HepG2 (cell line): ENCODE results near the gene ANKRD13C. TPM values are rescaled to one million over a fixed set of nuclear protein-coding genes. Genes with fewer than 3 reads are reported as not detected.

Source experiments
- ATAC-seq: fragments of 200-7000 bp; cut with Tn5 transposase; 3 replicates; pipeline ENCODE4 v1.9.1; 2020; ENCODE audit warnings: mild to moderate bottlenecking, moderate library complexity
- BruUV-seq: library from RNA; stranded (reverse); fragments of 400-500 nt; replicated peaks from 2 replicates; lab custom pipeline; 2021; lab: Mats Ljungman, UMichigan
- CTCF ChIA-PET: fragments of 300-600 bp; formaldehyde crosslinking; extraction: SDS; loops from one replicate; lab custom pipeline; 2021; ENCODE audit warnings: low total read pairs, inconsistent platforms, low intra/inter-chr PET ratio; lab: Yijun Ruan, JAX
- POLR2A ChIA-PET: fragments of 350-600 bp; sonication (Branson Sonifier 250); formaldehyde crosslinking; loops from one replicate; lab custom pipeline; 2020; ENCODE audit warnings: antibody characterized with exemption, inconsistent platforms; lab: Yijun Ruan, JAX
- DNase-seq: peaks from one replicate; pipeline ENCODE4 v3.0.0-alpha.2; 2015; ENCODE audit warnings: low spot score
- FAIRE-seq: peaks from 3 replicates; lab custom pipeline; 2011; peaks lifted over from hg19 to GRCh38; lab: Jason Lieb, UNC
- H2AFZ ChIP-seq: one replicate; pipeline ENCODE4 v1.6.1; 2011; ENCODE audit warnings: low read length, inconsistent platforms
- H3K27ac ChIP-seq: fragments of 300-600 bp; 3 replicates; pipeline ENCODE4 v1.8.0; 2011; ENCODE audit warnings: mixed run types, mild to moderate bottlenecking, mixed read lengths, low read length, inconsistent platforms; ENCODE audit not compliant: insufficient read depth; ENCODE audit errors: extremely low read length
- H3K27me3 ChIP-seq, 2 experiments: fragments of 200-600 bp in 1 of 2; 2 replicates in 1 of 2; 3 replicates in 1 of 2; pipeline versions ENCODE4 v1.6.0 to v1.8.0; 2011; ENCODE audit warnings: low read length in 2 of 2, mild to moderate bottlenecking in 2 of 2, moderate library complexity in 2 of 2, inconsistent platforms in 1 of 2; ENCODE audit not compliant: insufficient read depth in 2 of 2, control insufficient read depth in 1 of 2
- H3K36me3 ChIP-seq, 2 experiments: fragments of 200-600 bp in 1 of 2; replicated peaks in 1 of 2; 2 replicates in 1 of 2; 3 replicates in 1 of 2; pipeline versions ENCODE4 v1.5.1 to v1.8.0; 2011; ENCODE audit warnings: low read length in 2 of 2, inconsistent platforms in 1 of 2; ENCODE audit not compliant: insufficient read depth in 2 of 2, control insufficient read depth in 1 of 2
- H3K4me1 ChIP-seq: 2 replicates; pipeline ENCODE4 v1.5.1; 2012; ENCODE audit warnings: low read length, inconsistent platforms; ENCODE audit not compliant: insufficient read depth
- H3K4me2 ChIP-seq: 2 replicates; pipeline ENCODE4 v1.6.0; 2011; ENCODE audit warnings: low read depth, low read length, inconsistent platforms
- H3K4me3 ChIP-seq, 3 experiments: fragments of 200-600 bp in 1 of 3; sonication (generic), shearing (Covaris generic) in 1 of 3; replicated peaks in 1 of 3; 2 replicates each; pipeline ENCODE4 v1.5.1; 2011 to 2016; ENCODE audit warnings: low read length in 3 of 3, inconsistent platforms in 2 of 3, low read depth in 2 of 3, mild to moderate bottlenecking in 2 of 3, control low read depth in 1 of 3, mixed read lengths in 1 of 3; ENCODE audit not compliant: insufficient read depth in 1 of 3
- H3K79me2 ChIP-seq: one replicate; pipeline ENCODE4 v1.6.1; 2011; ENCODE audit warnings: low read length, inconsistent platforms; ENCODE audit not compliant: insufficient read depth
- H3K9ac ChIP-seq: 2 replicates; pipeline ENCODE4 v1.6.0; 2011; ENCODE audit warnings: mild to moderate bottlenecking, low read depth, low read length, inconsistent platforms; ENCODE audit not compliant: insufficient read depth
- H3K9me3 ChIP-seq: 2 replicates; pipeline ENCODE4 v1.5.1; 2012; ENCODE audit warnings: mild to moderate bottlenecking, low read length
- H4K20me1 ChIP-seq: 2 replicates; pipeline ENCODE4 v1.6.0; 2011; ENCODE audit warnings: inconsistent platforms, mild to moderate bottlenecking, low read length, moderate library complexity; ENCODE audit not compliant: insufficient read depth
- BRD4 ChIP-seq: sonication (generic); formaldehyde crosslinking; IDR thresholded peaks from 2 replicates; pipeline ENCODE4 v1.4.0; 2020; ENCODE audit warnings: missing genetic modification reagents
- FIP1L1 ChIP-seq: fragments of 200-400 bp; formaldehyde crosslinking; IDR thresholded peaks from 2 replicates; pipeline ENCODE4 v1.6.1; 2018; ENCODE audit warnings: low read depth, mild to moderate bottlenecking, low read length, moderate library complexity, borderline replicate concordance; ENCODE audit not compliant: insufficient read depth
- GPN1 ChIP-seq: sonication (generic); formaldehyde crosslinking; IDR thresholded peaks from 2 replicates; pipeline ENCODE4 v1.5.1; 2020; ENCODE audit warnings: missing genetic modification reagents, borderline replicate concordance
- HNRNPUL1 ChIP-seq: fragments of 200-400 bp; formaldehyde crosslinking; IDR thresholded peaks from 2 replicates; pipeline ENCODE4 v1.6.1; 2017; ENCODE audit warnings: low read depth, mild to moderate bottlenecking, low read length, moderate library complexity
- ZFAT ChIP-seq: sonication (generic); formaldehyde crosslinking; conservative IDR thresholded peaks from 2 replicates; pipeline ENCODE4 v1.8.1; 2023; ENCODE audit warnings: missing genetic modification reagents, inconsistent platforms
- ZNF10 ChIP-seq: sonication (generic); formaldehyde crosslinking; IDR thresholded peaks from 2 replicates; pipeline ENCODE4 v1.4.0; 2020; ENCODE audit warnings: mild to moderate bottlenecking, low read depth, missing genetic modification reagents, borderline replicate concordance
- ZNF224 ChIP-seq: sonication (generic); formaldehyde crosslinking; IDR thresholded peaks from 2 replicates; pipeline ENCODE4 v1.5.0; 2020; ENCODE audit warnings: mild to moderate bottlenecking, missing genetic modification reagents
- ZNF232 ChIP-seq: sonication (generic); formaldehyde crosslinking; IDR thresholded peaks from 2 replicates; pipeline ENCODE4 v1.4.0; 2020; ENCODE audit warnings: missing genetic modification reagents, borderline replicate concordance
- ZNF367 ChIP-seq: sonication (generic); formaldehyde crosslinking; IDR thresholded peaks from 2 replicates; pipeline ENCODE4 v1.4.0; 2020; ENCODE audit warnings: missing genetic modification reagents, borderline replicate concordance
- ZNF781 ChIP-seq: sonication (generic); formaldehyde crosslinking; IDR thresholded peaks from 2 replicates; pipeline ENCODE4 v1.5.1; 2020; ENCODE audit warnings: borderline replicate concordance, mild to moderate bottlenecking, missing genetic modification reagents; ENCODE audit errors: not compliant biosample characterization
- WGBS: methylation state at CpG from one replicate; pipeline ENCODE4 v1.1.6; 2017; ENCODE audit warnings: low lambda C conversion rate; 5-methylcytosine and 5-hydroxymethylcytosine counted together
- in situ Hi-C: cut with HindIII; loops from 2 replicates; pipeline ENCODE4 v1.10.0; 2017; ENCODE audit warnings: low pct_unique_long_range_greater_than_20kb; ENCODE audit not compliant: extremely low pct_ligation_motif_present
- intact Hi-C: fragments of 100-400 bp; cut with micrococcal nuclease; formaldehyde crosslinking; loops from one replicate; pipeline ENCODE4 v1.10.0; 2022; ENCODE audit not compliant: unreplicated experiment
- polyA plus RNA-seq, 8 experiments: library from polyadenylated mRNA; depleted of rRNA in 3 of 8; stranded (reverse) in 7 of 8; unstranded in 1 of 8; fragments of >200 nt; fragmentation: Illumina TruSeq in 4 of 8; extraction: Trizol in 4 of 8; gene quantifications; 2 replicates each; pipeline versions ENCODE4 v1.2.1 to v1.2.3, GENCODE V29; 2011 to 2016; ENCODE audit warnings: low read depth in 4 of 8, missing spikeins in 1 of 8, mixed read lengths in 1 of 8; ENCODE audit not compliant: insufficient read depth in 1 of 8
- total RNA-seq, 5 experiments: library from RNA; depleted of rRNA; stranded (reverse); fragments of >200 nt; fragmentation: Illumina TruSeq; extraction: Trizol; gene quantifications; 2 replicates each; pipeline ENCODE4 v1.2.3, GENCODE V29; 2016; ENCODE audit warnings: low read depth in 1 of 5
- TF ChIP-seq, protein P1 (sequence below): IDR thresholded peaks from 2 replicates; pipeline ENCODE4 v1.6.1; 2016; ENCODE audit warnings: missing compliant biosample characterization, missing genetic modification reagents, borderline replicate concordance
- TF ChIP-seq, protein P2 (sequence below): sonication (generic); formaldehyde crosslinking; IDR thresholded peaks from 2 replicates; pipeline ENCODE4 v1.9.0; 2021; ENCODE audit warnings: missing genetic modification reagents, borderline replicate concordance
- TF ChIP-seq, protein P3 (sequence below): sonication (generic); formaldehyde crosslinking; IDR thresholded peaks from 2 replicates; pipeline ENCODE4 v1.5.1; 2020; ENCODE audit warnings: mild to moderate bottlenecking, missing genetic modification reagents, borderline replicate concordance

Gene ANKRD13C
- total and polyA plus RNA-seq, 2 of the 13 experiments (the other 11 are each of a cell fraction or from before 2014, with no cell fraction given): 6.2 to 17.6 TPM

DNA sequence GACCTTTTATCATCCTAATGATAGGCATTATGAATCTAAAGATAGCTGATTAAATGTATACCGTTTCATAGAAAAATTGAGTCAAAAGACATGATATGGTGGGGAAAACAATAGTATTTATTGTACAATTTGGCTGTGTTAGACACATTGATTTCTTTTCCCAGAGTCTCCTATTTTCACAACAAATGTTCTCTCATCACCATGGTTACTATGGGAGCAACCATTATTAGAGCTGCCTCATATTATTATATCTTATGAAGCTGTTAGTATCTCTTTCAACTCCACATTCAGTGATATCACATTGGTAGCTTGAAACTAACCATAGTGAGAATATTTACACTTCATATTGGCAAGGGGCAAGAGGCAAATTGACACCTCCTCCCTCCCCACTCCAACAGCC, 45.8 kb upstream of the ANKRD13C start:
- WGBS: 0% methylated on average over 1 of the region's 1 CpG
- no peaks in the 10 kb centered on the region for H3K79me2 ChIP-seq
- H3K4me2 ChIP-seq: no peak overlapping the region
- CTCF ChIA-PET: no interaction called here
- intact Hi-C loops: no loop called here
- no peak overlapping the region for H3K9ac ChIP-seq
- FAIRE-seq: no peak
- H4K20me1 ChIP-seq: no peaks in the 10 kb centered on the region
- DNase-seq: no peak
- POLR2A ChIA-PET: interaction anchor here (1.3 kb wide), 1 partner anchor 46 kb away, joined by 3 read pairs; the partner anchor contains the start of gene ANKRD13C
- H2AFZ ChIP-seq: no peak overlapping the region
- no peak overlapping the region for H3K27ac ChIP-seq
- H3K9me3 ChIP-seq: no peaks in the 10 kb centered on the region
- H3K27me3 ChIP-seq: peaks cover 0 to 9% of the 10 kb centered on the region in 2 experiments; a peak in 2 of 5 replicates
- TF ChIP-seq ZNF367 (CRISPR knock-in tag) (no peak), HNRNPUL1 (no peak), ZNF232 (CRISPR knock-in tag) (no peak), ZNF781 (CRISPR knock-in tag) (no peak), BRD4 (CRISPR knock-in tag) (no peak)
- TF ChIP-seq, protein P1, sequence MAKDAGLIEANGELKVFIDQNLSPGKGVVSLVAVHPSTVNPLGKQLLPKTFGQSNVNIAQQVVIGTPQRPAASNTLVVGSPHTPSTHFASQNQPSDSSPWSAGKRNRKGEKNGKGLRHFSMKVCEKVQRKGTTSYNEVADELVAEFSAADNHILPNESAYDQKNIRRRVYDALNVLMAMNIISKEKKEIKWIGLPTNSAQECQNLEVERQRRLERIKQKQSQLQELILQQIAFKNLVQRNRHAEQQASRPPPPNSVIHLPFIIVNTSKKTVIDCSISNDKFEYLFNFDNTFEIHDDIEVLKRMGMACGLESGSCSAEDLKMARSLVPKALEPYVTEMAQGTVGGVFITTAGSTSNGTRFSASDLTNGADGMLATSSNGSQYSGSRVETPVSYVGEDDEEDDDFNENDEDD (CRISPR knock-in tag): no peak
- no peak for ATAC-seq
- in situ Hi-C loops: no loop called here
- H3K4me1 ChIP-seq: no peaks in the 10 kb centered on the region
- no TSS peak for BruUV-seq
- H3K4me3 ChIP-seq: no peak overlapping the region
- no peaks in the 10 kb centered on the region for H3K36me3 ChIP-seq

DNA sequence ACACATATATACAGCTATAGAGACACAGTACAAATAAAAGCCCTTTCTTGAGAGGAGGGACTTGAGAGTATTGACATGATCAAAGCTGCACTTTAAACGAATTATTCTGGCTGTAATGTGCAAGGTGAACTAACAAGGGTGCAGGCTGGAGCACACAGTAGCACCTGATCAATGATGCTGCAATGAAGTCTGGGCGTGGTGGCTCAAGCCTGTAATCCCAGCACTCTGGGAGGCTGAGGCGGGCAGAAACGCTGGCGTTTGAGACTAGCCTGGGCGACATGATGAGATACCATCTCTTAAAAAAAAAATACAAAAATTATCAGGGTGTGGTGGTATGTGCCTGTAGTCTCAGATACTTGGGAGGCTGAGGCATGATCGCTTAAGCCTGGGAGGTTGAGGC, 42.5 kb upstream of the ANKRD13C start:
- DNase-seq: no peak
- intact Hi-C loops: no loop called here
- Histone ChIP-seq H3K4me2 (no peak overlapping the region), H3K27ac (no peak overlapping the region), H3K4me3 (no peak overlapping the region), H4K20me1 (no peaks in the 10 kb centered on the region), H3K9ac (no peak overlapping the region), H3K79me2 (no peaks in the 10 kb centered on the region), H3K4me1 (no peaks in the 10 kb centered on the region), H3K36me3 (no peaks in the 10 kb centered on the region), H3K9me3 (no peaks in the 10 kb centered on the region), H3K27me3 (peaks cover 0 to 6% of the 10 kb centered on the region in 2 experiments; a peak in 1 of 5 replicates), H2AFZ (no peak overlapping the region)
- BruUV-seq: no TSS peak
- WGBS: 12% methylated on average over 7 of the region's 7 CpGs
- ChIA-PET POLR2A (no interaction called here), CTCF (no interaction called here)
- FAIRE-seq: no peak
- in situ Hi-C loops: no loop called here
- no peak for ATAC-seq
- TF ChIP-seq ZNF10: no peak
- no peak for TF ChIP-seq ZFAT (CRISPR knock-in tag)
- TF ChIP-seq FIP1L1: no peak
- TF ChIP-seq, protein P2, sequence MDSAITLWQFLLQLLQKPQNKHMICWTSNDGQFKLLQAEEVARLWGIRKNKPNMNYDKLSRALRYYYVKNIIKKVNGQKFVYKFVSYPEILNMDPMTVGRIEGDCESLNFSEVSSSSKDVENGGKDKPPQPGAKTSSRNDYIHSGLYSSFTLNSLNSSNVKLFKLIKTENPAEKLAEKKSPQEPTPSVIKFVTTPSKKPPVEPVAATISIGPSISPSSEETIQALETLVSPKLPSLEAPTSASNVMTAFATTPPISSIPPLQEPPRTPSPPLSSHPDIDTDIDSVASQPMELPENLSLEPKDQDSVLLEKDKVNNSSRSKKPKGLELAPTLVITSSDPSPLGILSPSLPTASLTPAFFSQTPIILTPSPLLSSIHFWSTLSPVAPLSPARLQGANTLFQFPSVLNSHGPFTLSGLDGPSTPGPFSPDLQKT (CRISPR knock-in tag): no peak
- no peak for TF ChIP-seq GPN1 (CRISPR knock-in tag)
- TF ChIP-seq, protein P3, sequence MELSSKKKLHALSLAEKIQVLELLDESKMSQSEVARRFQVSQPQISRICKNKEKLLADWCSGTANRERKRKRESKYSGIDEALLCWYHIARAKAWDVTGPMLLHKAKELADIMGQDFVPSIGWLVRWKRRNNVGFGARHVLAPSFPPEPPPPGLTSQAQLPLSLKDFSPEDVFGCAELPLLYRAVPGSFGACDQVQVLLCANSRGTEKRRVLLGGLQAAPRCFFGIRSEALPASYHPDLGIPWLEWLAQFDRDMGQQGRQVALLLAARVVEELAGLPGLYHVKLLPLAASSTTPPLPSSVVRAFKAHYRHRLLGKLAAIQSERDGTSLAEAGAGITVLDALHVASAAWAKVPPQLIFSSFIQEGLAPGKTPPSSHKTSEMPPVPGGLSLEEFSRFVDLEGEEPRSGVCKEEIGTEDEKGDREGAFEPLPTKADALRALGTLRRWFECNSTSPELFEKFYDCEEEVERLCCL: no peak
- no peak for TF ChIP-seq ZNF224 (CRISPR knock-in tag)
